ENCODE data around the gene PPP1R12A.

GRCh38 chr12:79955561-79955960, 20.7 kb upstream of the PPP1R12A start:
- TF ChIP-seq FOXA1 (IDR thresholded peaks at IDR 0.05) (no peak), BHLHE40 (IDR thresholded peaks at IDR 0.05; ENCODE audit: borderline replicate concordance) (no peak), TARDBP (IDR thresholded peaks at IDR 0.05) (no peak), SP1 (IDR thresholded peaks at IDR 0.05) (no peak), SUZ12 (IDR thresholded peaks at IDR 0.05) (no peak), NFRKB (IDR thresholded peaks at IDR 0.05) (no peak), FOXM1 (IDR thresholded peaks at IDR 0.05; ENCODE audit: borderline replicate concordance) (no peak), FOXK2 (IDR thresholded peaks at IDR 0.05) (no peak), L3MBTL2 (conservative IDR thresholded peaks at IDR 0.05) (no peak), ARNT (IDR thresholded peaks at IDR 0.05) (no peak), ELF4 (IDR thresholded peaks at IDR 0.05) (no peak)

Data from HEK293T (cell line).